ENCODE measurements around the gene NFYC. TPM values are rescaled to one million over a fixed set of nuclear protein-coding genes. Genes with fewer than 3 reads are reported as not detected.

NFYC gene
- total and polyA plus RNA-seq, 2 of the 8 experiments (the other 6 are each of a cell fraction or from before 2014, with no cell fraction given), result 54.1 to 124 TPM

- TF ChIP-seq, protein P1, sequence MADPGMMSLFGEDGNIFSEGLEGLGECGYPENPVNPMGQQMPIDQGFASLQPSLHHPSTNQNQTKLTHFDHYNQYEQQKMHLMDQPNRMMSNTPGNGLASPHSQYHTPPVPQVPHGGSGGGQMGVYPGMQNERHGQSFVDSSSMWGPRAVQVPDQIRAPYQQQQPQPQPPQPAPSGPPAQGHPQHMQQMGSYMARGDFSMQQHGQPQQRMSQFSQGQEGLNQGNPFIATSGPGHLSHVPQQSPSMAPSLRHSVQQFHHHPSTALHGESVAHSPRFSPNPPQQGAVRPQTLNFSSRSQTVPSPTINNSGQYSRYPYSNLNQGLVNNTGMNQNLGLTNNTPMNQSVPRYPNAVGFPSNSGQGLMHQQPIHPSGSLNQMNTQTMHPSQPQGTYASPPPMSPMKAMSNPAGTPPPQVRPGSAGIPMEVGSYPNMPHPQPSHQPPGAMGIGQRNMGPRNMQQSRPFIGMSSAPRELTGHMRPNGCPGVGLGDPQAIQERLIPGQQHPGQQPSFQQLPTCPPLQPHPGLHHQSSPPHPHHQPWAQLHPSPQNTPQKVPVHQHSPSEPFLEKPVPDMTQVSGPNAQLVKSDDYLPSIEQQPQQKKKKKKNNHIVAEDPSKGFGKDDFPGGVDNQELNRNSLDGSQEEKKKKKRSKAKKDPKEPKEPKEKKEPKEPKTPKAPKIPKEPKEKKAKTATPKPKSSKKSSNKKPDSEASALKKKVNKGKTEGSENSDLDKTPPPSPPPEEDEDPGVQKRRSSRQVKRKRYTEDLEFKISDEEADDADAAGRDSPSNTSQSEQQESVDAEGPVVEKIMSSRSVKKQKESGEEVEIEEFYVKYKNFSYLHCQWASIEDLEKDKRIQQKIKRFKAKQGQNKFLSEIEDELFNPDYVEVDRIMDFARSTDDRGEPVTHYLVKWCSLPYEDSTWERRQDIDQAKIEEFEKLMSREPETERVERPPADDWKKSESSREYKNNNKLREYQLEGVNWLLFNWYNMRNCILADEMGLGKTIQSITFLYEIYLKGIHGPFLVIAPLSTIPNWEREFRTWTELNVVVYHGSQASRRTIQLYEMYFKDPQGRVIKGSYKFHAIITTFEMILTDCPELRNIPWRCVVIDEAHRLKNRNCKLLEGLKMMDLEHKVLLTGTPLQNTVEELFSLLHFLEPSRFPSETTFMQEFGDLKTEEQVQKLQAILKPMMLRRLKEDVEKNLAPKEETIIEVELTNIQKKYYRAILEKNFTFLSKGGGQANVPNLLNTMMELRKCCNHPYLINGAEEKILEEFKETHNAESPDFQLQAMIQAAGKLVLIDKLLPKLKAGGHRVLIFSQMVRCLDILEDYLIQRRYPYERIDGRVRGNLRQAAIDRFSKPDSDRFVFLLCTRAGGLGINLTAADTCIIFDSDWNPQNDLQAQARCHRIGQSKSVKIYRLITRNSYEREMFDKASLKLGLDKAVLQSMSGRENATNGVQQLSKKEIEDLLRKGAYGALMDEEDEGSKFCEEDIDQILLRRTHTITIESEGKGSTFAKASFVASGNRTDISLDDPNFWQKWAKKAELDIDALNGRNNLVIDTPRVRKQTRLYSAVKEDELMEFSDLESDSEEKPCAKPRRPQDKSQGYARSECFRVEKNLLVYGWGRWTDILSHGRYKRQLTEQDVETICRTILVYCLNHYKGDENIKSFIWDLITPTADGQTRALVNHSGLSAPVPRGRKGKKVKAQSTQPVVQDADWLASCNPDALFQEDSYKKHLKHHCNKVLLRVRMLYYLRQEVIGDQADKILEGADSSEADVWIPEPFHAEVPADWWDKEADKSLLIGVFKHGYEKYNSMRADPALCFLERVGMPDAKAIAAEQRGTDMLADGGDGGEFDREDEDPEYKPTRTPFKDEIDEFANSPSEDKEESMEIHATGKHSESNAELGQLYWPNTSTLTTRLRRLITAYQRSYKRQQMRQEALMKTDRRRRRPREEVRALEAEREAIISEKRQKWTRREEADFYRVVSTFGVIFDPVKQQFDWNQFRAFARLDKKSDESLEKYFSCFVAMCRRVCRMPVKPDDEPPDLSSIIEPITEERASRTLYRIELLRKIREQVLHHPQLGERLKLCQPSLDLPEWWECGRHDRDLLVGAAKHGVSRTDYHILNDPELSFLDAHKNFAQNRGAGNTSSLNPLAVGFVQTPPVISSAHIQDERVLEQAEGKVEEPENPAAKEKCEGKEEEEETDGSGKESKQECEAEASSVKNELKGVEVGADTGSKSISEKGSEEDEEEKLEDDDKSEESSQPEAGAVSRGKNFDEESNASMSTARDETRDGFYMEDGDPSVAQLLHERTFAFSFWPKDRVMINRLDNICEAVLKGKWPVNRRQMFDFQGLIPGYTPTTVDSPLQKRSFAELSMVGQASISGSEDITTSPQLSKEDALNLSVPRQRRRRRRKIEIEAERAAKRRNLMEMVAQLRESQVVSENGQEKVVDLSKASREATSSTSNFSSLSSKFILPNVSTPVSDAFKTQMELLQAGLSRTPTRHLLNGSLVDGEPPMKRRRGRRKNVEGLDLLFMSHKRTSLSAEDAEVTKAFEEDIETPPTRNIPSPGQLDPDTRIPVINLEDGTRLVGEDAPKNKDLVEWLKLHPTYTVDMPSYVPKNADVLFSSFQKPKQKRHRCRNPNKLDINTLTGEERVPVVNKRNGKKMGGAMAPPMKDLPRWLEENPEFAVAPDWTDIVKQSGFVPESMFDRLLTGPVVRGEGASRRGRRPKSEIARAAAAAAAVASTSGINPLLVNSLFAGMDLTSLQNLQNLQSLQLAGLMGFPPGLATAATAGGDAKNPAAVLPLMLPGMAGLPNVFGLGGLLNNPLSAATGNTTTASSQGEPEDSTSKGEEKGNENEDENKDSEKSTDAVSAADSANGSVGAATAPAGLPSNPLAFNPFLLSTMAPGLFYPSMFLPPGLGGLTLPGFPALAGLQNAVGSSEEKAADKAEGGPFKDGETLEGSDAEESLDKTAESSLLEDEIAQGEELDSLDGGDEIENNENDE (IDR thresholded peaks at IDR 0.05; ENCODE audit: insufficient replicate concordance, low read length), result no peak
- no peak for TF ChIP-seq ATF3 (IDR thresholded peaks at IDR 0.05; ENCODE audit: insufficient read depth, low read depth, low read length)
- no peak for TF ChIP-seq TCF12 (IDR thresholded peaks at IDR 0.05; ENCODE audit: low read depth, low read length)
- TF ChIP-seq KDM1A (IDR thresholded peaks at IDR 0.05; ENCODE audit: borderline replicate concordance, low read length), result no peak
- no peak for TF ChIP-seq BACH1 (IDR thresholded peaks at IDR 0.05; ENCODE audit: low read length)
- TF ChIP-seq BRCA1 (IDR thresholded peaks at IDR 0.05; ENCODE audit: low read depth, low read length), result no peak
- TF ChIP-seq ZNF274 (IDR thresholded peaks at IDR 0.05; ENCODE audit: borderline replicate concordance, extremely low read depth, low read length), result no peak
- no peak for TF ChIP-seq EGR1 (IDR thresholded peaks at IDR 0.05; ENCODE audit: borderline replicate concordance, low read depth, low read length)
These were observed 62.7 kb downstream of the NFYC start (continued) for GRCh38 chr1:40754201-40754600.
